Neural progenitor cell (in vitro differentiated cells): Measurements from ENCODE around the gene TNPO2.

Experiments used
- EZH2 ChIP-seq: fragments of 200-600 bp; sonication (generic); IDR thresholded peaks from 2 replicates; pipeline ENCODE4 v1.6.1; 2017; ENCODE audit warnings: antibody characterized with exemption, mild to moderate bottlenecking, moderate library complexity
- EZH2phosphoT487 ChIP-seq: fragments of 200-600 bp; sonication (generic); IDR thresholded peaks from 2 replicates; pipeline ENCODE4 v1.6.1; 2017; ENCODE audit warnings: antibody characterized with exemption
- TF ChIP-seq, protein P1 (sequence below): fragments of 200-600 bp; sonication (generic); IDR thresholded peaks from 2 replicates; pipeline ENCODE4 v1.5.1; 2017; ENCODE audit warnings: antibody characterized with exemption, mild to moderate bottlenecking

DNA sequence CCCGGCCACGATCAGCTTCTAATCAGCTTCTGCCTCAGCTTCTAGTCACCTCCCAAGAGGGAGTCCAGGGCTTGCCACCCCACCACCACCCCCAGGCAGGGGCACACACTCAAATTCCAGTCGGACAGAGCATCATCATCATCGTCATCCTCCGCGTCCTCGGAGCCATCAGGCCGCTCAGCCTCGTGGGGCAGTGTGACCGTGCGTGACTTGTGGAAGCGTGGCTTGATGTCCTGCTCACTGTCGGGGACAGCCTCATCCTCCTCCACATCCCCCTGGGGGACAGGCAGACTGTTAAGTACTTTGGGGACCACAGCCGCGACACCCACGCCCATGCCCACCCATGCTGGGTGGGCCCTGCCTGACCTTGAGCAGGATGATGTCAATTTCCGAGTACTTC, 12.5 kb downstream of the TNPO2 start:
- TF ChIP-seq EZH2 (no peak), EZH2phosphoT487 (no peak)
- TF ChIP-seq, protein P1, sequence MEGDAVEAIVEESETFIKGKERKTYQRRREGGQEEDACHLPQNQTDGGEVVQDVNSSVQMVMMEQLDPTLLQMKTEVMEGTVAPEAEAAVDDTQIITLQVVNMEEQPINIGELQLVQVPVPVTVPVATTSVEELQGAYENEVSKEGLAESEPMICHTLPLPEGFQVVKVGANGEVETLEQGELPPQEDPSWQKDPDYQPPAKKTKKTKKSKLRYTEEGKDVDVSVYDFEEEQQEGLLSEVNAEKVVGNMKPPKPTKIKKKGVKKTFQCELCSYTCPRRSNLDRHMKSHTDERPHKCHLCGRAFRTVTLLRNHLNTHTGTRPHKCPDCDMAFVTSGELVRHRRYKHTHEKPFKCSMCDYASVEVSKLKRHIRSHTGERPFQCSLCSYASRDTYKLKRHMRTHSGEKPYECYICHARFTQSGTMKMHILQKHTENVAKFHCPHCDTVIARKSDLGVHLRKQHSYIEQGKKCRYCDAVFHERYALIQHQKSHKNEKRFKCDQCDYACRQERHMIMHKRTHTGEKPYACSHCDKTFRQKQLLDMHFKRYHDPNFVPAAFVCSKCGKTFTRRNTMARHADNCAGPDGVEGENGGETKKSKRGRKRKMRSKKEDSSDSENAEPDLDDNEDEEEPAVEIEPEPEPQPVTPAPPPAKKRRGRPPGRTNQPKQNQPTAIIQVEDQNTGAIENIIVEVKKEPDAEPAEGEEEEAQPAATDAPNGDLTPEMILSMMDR, result no peak
